Skin of body (tissue), 1 donor: ENCODE data around the gene MIER2. TPM values are rescaled to one million over a fixed set of nuclear protein-coding genes. Genes with fewer than 3 reads are reported as not detected.

Source experiments
- total RNA-seq: library from RNA; depleted of rRNA; stranded (reverse); fragments of >200 nt; gene quantifications from one replicate; pipeline ENCODE4 v1.2.3, GENCODE V29; 2014

The MIER2 gene
- total RNA-seq, 1 donor from 2014 or later = 12.2 TPM

Other genes starting within 250 kb of the MIER2 start
- gene OR4F17, start 237.7 kb downstream of the MIER2 start, total RNA-seq = not detected
- gene PLPP2, start 53.4 kb downstream of the MIER2 start, total RNA-seq = 5.1 TPM
- gene C2CD4C, start 64.4 kb upstream of the MIER2 start, total RNA-seq = 0.49 TPM
- 7.1 TPM for gene SHC2, start 116.2 kb upstream of the MIER2 start, total RNA-seq
- 0.99 TPM for gene MADCAM1, start 151.7 kb upstream of the MIER2 start, total RNA-seq
- gene TPGS1, start 162.7 kb upstream of the MIER2 start, total RNA-seq = 10.6 TPM
- 44.1 TPM for gene CDC34, start 187.0 kb upstream of the MIER2 start, total RNA-seq
- gene GZMM, start 199.3 kb upstream of the MIER2 start, total RNA-seq = 0.30 TPM
- gene BSG, start 227.8 kb upstream of the MIER2 start, total RNA-seq = 157 TPM
- gene HCN2, start 245.1 kb upstream of the MIER2 start, total RNA-seq = 0.59 TPM